Heart left ventricle (tissue), 16 donors: Measurements from ENCODE around the gene OR2A2. TPM values are rescaled to one million over a fixed set of nuclear protein-coding genes. Genes with fewer than 3 reads are reported as not detected.

ENCODE experiments used
- ATAC-seq, 4 donors: fragments of 200-7000 bp; cut with Tn5 transposase; one replicate each; pipeline ENCODE4 v1.9.1; 2020 to 2022; ENCODE audit warnings: moderate library complexity in 4 of 4, mild to moderate bottlenecking in 3 of 4, moderate number of reproducible peaks in 1 of 4
- DNase-seq, 5 donors: peaks; one replicate each; pipeline ENCODE4 v3.0.0-alpha.2; 2020
- H3K27ac ChIP-seq, 12 donors: fragments of 200-600 bp; sonication (generic) in 4 of 12; one replicate each; pipeline versions ENCODE4 v1.5.0 to v1.8.0; 2016 to 2022; ENCODE audit warnings: mild to moderate bottlenecking in 2 of 12
- H3K27me3 ChIP-seq, 9 donors: fragments of 200-600 bp; sonication (generic) in 2 of 9; one replicate each; pipeline versions ENCODE4 v1.5.1 to v1.8.0; 2016 to 2022; ENCODE audit warnings: mild to moderate bottlenecking in 3 of 9
- H3K36me3 ChIP-seq, 9 donors: fragments of 200-600 bp; sonication (generic) in 2 of 9; one replicate each; pipeline versions ENCODE4 v1.5.0 to v1.8.0; 2018 to 2022; ENCODE audit warnings: mild to moderate bottlenecking in 2 of 9
- H3K4me1 ChIP-seq, 12 donors: fragments of 200-600 bp; sonication (generic) in 4 of 12; one replicate each; pipeline versions ENCODE4 v1.5.0 to v1.8.0; 2016 to 2022; ENCODE audit warnings: mild to moderate bottlenecking in 3 of 12
- H3K4me3 ChIP-seq, 12 donors: fragments of 200-600 bp; sonication (generic) in 4 of 12; one replicate each; pipeline versions ENCODE4 v1.5.0 to v1.8.0; 2017 to 2022; ENCODE audit warnings: mild to moderate bottlenecking in 9 of 12, moderate library complexity in 4 of 12
- H3K9me3 ChIP-seq, 12 donors: fragments of 200-600 bp; sonication (generic) in 4 of 12; one replicate each; pipeline versions ENCODE4 v1.5.0 to v1.8.0; 2016 to 2022; ENCODE audit warnings: mild to moderate bottlenecking in 1 of 12
- CTCF ChIP-seq, 12 donors: fragments of 200-600 bp; sonication (generic) in 4 of 12; IDR thresholded peaks; one replicate each; pipeline versions ENCODE4 v1.5.0 to v1.8.0; 2018 to 2022; ENCODE audit warnings: antibody characterized with exemption in 12 of 12, mild to moderate bottlenecking in 5 of 12
- POLR2A ChIP-seq, 2 donors: fragments of 450-650 bp; IDR thresholded peaks; one replicate each; pipeline ENCODE4 v1.6.1; 2017; ENCODE audit warnings: antibody characterized with exemption in 2 of 2, mild to moderate bottlenecking in 2 of 2, moderate library complexity in 2 of 2
- WGBS, 4 donors: extraction: QIAGEN DNeasy Blood & Tissue Kit in 2 of 4; methylation state at CpG; one replicate each; pipeline versions ENCODE4 v1.1.5 to v1.1.7; 2013 to 2018; 5-methylcytosine and 5-hydroxymethylcytosine counted together
- intact Hi-C, 10 donors: fragments of 100-400 bp; cut with DNase I; formaldehyde crosslinking; loops; one replicate each; pipeline versions ENCODE4 v1.11.1 to v1.14.2; 2022
- polyA plus RNA-seq, 2 donors: library from polyadenylated mRNA; stranded (reverse); fragments of 200-250 nt; gene quantifications; one replicate each; pipeline ENCODE4 v1.2.3, GENCODE V29; 2013
- total RNA-seq, 9 donors: library from RNA; depleted of rRNA in 2 of 9; stranded (reverse); fragments of >200 nt in 2 of 9; fragmentation: NEBNext Ultra II Directional in 3 of 9; extraction: Animal tissue kit (Norgen Biotek cat#: 25700) in 3 of 9; gene quantifications; one replicate each; pipeline versions ENCODE4 v1.1.0 to v1.2.4, GENCODE V29; 2016 to 2023
- donor health status: ischemic (EF 13 %, LVEDD 7.1; RV severe dilation, severe dysfunction).
- donor health status: healthy with polysubstance abuse.
- donor health status: DM: no; HTN: yes; CAD: no.
- donor health status: DM: no; HTN: no; CAD: no.
- donor health status: ischemic (EF 25% LVEDD 6.9; RV normal size, moderate dysfunction).
- donor health status: ischemic (EF 25% LVEDD 5.7; RV mildly dilated, moderate dysfunction).
- donor health status: healthy.
- donor health status: DM: yes; HTN: yes; CAD: no.
- donor health status: ischemic (EF 35%, LVEDD 5.7; RV mildly dilated, moderate dysfunction).
- donor health status: nonischemic (EF 11% LVEDD 7.7; RV severe dilation, severe dysfunction).
- donor health status: DM: yes; HTN: yes; CAD: no.
- donor health status: PGD.
- donor health status: ischemic (EF 29% LVEDD 5.4; RV normal size, mild dysfunction).
- donor health status: nonischemic (EF 23%, LVEDD 6.1; RV moderate dilation, normal function).

The OR2A2 gene
- total and polyA plus RNA-seq, 11 donors: not detected

- intact Hi-C loops: no loop called here
Measured at GRCh38 chr7:144090667-144091066, 18.7 kb upstream of the OR2A2 start.

GRCh38 chr7:144098776-144099175, 10.6 kb upstream of the OR2A2 start:
- Histone ChIP-seq H3K4me3 (no peak overlapping the region), H3K4me1 (no peaks in the 10 kb centered on the region), H3K27ac (no peak overlapping the region), H3K27me3 (no peaks in the 10 kb centered on the region), H3K9me3 (peaks cover 0 to 5% (median 0%) of the 10 kb centered on the region in 12 donors), H3K36me3 (no peaks in the 10 kb centered on the region)
- TF ChIP-seq POLR2A (IDR thresholded peaks at IDR 0.05): no peak
- TF ChIP-seq CTCF (IDR thresholded peaks at IDR 0.05): no peak
- ATAC-seq (no peak), DNase-seq (no peak)
- intact Hi-C loops: no loop called here

More at GRCh38 chr7:144090667-144091066, 18.7 kb upstream of the OR2A2 start:
- 85 to 91% (median 88%) methylated on average over 3 of the region's 3 CpGs for WGBS, 4 donors
- H3K27me3 ChIP-seq: no peaks in the 10 kb centered on the region
- ATAC-seq (no peak), DNase-seq (no peak)
- peaks cover 0 to 10% (median 4%) of the 10 kb centered on the region in 12 donors for H3K9me3 ChIP-seq
- no peaks in the 10 kb centered on the region for H3K4me1 ChIP-seq
- H3K27ac ChIP-seq: no peak overlapping the region
- no peak for TF ChIP-seq CTCF (IDR thresholded peaks at IDR 0.05)
- no peak for TF ChIP-seq POLR2A (IDR thresholded peaks at IDR 0.05)
- no peaks in the 10 kb centered on the region for H3K36me3 ChIP-seq
- no peak overlapping the region for H3K4me3 ChIP-seq

- TF ChIP-seq POLR2A (IDR thresholded peaks at IDR 0.05) (no peak), CTCF (IDR thresholded peaks at IDR 0.05) (no peak)
- peaks cover 0 to 5% (median 0%) of the 10 kb centered on the region in 12 donors for H3K9me3 ChIP-seq
- H3K36me3 ChIP-seq: no peaks in the 10 kb centered on the region
- 47 to 64% (median 53%) methylated on average over 3 of the region's 3 CpGs for WGBS, 4 donors
- intact Hi-C loops: no loop called here
- H3K27me3 ChIP-seq: no peaks in the 10 kb centered on the region
- ATAC-seq (no peak), DNase-seq (no peak)
- no peak overlapping the region for H3K27ac ChIP-seq
- H3K4me1 ChIP-seq: no peaks in the 10 kb centered on the region
- H3K4me3 ChIP-seq: no peak overlapping the region
Measured at GRCh38 chr7:144100607-144101006, 8.8 kb upstream of the OR2A2 start.

GRCh38 chr7:144102041-144102440, 7.3 kb upstream of the OR2A2 start:
- ATAC-seq (no peak), DNase-seq (no peak)
- Histone ChIP-seq H3K4me3 (no peak overlapping the region), H3K9me3 (peaks cover 0 to 5% (median 0%) of the 10 kb centered on the region in 12 donors), H3K36me3 (no peaks in the 10 kb centered on the region), H3K4me1 (no peaks in the 10 kb centered on the region), H3K27ac (no peak overlapping the region), H3K27me3 (no peaks in the 10 kb centered on the region)
- intact Hi-C loops: no loop called here
- TF ChIP-seq CTCF (IDR thresholded peaks at IDR 0.05) (no peak), POLR2A (IDR thresholded peaks at IDR 0.05) (no peak)
